Measurements from ENCODE around the gene PPIH. TPM values are rescaled to one million over a fixed set of nuclear protein-coding genes. Genes with fewer than 3 reads are reported as not detected.

The PPIH gene
- total and polyA plus RNA-seq, 2 of the 13 experiments (the other 11 are each of a cell fraction or from before 2014, with no cell fraction given) = 29.9 to 72.6 TPM

DNA sequence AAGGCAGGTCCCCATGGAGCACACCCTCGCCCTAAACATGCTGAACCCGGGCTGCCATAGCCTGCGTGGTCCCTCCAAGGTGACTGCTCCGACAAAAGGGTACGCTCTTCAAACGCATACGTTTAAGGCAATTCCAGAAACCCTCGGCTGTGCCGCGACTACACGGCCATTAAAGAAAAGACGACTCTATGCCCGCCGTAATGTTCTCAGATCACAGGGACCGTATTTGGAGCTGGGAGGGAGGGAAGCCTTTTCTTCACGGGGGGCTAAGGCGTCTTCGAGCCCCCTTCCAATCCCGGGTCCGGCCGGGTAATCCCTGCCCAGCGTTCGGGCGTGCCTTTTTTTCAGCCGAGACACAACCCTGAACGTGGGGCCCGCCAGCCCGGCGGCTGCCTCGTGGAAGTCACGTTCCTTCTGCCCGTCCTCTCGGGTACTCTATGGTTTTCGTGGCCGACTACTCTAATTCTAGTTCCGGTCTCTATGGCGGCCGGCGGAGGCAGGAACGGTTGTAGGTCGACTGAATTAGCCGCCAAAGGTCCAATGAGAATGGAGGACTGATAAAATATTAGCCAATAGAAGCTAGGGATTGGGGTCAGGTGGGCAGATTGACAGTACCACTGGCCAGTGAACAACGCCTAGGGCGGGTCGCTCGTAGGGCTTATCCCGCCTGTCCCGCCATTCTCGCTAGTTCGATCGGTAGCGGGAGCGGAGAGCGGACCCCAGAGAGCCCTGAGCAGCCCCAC, 23.7 kb downstream of the PPIH start, which contains the start of gene YBX1 (continued):
- TF ChIP-seq FOSL2 (CRISPR knock-in tag; IDR thresholded peaks at IDR 0.05) (no peak), ZNF841 (CRISPR knock-in tag; IDR thresholded peaks at IDR 0.05; ENCODE audit: borderline replicate concordance) (no peak), NFIC (IDR thresholded peaks at IDR 0.05; ENCODE audit: low read length) (no peak), SMARCC2 (IDR thresholded peaks at IDR 0.05) (no peak), ZFP36L2 (CRISPR knock-in tag; IDR thresholded peaks at IDR 0.05) (no peak), YY1 (IDR thresholded peaks at IDR 0.05; ENCODE audit: insufficient read depth, insufficient replicate concordance, low read depth, low read length) (peak; percentile 71), DR1 (CRISPR knock-in tag; IDR thresholded peaks at IDR 0.05) (peak; percentile 95), RBM22 (optimal IDR thresholded peaks at IDR 0.05; ENCODE audit: low read length) (peak; percentile 16), SP4 (CRISPR knock-in tag; IDR thresholded peaks at IDR 0.05) (peak; percentile 65), PHF5A (CRISPR knock-in tag; IDR thresholded peaks at IDR 0.05; ENCODE audit: low read depth, unreplicated experiment) (no peak), ELF1 (CRISPR knock-in tag; IDR thresholded peaks at IDR 0.05) (peak; percentile 73; the same call in 1 of the 2 replicates), EED (CRISPR knock-in tag; IDR thresholded peaks at IDR 0.05) (peak; percentile 21; the same call in 1 of the 2 replicates), RFX5 (IDR thresholded peaks at IDR 0.05; ENCODE audit: low read depth, low read length) (no peak), ZNF772 (CRISPR knock-in tag; IDR thresholded peaks at IDR 0.05) (no peak), ESRRA (CRISPR knock-in tag; IDR thresholded peaks at IDR 0.05; ENCODE audit: low read depth) (no peak)
- TF ChIP-seq, protein P1, sequence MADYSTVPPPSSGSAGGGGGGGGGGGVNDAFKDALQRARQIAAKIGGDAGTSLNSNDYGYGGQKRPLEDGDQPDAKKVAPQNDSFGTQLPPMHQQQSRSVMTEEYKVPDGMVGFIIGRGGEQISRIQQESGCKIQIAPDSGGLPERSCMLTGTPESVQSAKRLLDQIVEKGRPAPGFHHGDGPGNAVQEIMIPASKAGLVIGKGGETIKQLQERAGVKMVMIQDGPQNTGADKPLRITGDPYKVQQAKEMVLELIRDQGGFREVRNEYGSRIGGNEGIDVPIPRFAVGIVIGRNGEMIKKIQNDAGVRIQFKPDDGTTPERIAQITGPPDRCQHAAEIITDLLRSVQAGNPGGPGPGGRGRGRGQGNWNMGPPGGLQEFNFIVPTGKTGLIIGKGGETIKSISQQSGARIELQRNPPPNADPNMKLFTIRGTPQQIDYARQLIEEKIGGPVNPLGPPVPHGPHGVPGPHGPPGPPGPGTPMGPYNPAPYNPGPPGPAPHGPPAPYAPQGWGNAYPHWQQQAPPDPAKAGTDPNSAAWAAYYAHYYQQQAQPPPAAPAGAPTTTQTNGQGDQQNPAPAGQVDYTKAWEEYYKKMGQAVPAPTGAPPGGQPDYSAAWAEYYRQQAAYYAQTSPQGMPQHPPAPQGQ (CRISPR knock-in tag; IDR thresholded peaks at IDR 0.05; ENCODE audit: borderline replicate concordance) = no peak
- TF ChIP-seq, protein P2, sequence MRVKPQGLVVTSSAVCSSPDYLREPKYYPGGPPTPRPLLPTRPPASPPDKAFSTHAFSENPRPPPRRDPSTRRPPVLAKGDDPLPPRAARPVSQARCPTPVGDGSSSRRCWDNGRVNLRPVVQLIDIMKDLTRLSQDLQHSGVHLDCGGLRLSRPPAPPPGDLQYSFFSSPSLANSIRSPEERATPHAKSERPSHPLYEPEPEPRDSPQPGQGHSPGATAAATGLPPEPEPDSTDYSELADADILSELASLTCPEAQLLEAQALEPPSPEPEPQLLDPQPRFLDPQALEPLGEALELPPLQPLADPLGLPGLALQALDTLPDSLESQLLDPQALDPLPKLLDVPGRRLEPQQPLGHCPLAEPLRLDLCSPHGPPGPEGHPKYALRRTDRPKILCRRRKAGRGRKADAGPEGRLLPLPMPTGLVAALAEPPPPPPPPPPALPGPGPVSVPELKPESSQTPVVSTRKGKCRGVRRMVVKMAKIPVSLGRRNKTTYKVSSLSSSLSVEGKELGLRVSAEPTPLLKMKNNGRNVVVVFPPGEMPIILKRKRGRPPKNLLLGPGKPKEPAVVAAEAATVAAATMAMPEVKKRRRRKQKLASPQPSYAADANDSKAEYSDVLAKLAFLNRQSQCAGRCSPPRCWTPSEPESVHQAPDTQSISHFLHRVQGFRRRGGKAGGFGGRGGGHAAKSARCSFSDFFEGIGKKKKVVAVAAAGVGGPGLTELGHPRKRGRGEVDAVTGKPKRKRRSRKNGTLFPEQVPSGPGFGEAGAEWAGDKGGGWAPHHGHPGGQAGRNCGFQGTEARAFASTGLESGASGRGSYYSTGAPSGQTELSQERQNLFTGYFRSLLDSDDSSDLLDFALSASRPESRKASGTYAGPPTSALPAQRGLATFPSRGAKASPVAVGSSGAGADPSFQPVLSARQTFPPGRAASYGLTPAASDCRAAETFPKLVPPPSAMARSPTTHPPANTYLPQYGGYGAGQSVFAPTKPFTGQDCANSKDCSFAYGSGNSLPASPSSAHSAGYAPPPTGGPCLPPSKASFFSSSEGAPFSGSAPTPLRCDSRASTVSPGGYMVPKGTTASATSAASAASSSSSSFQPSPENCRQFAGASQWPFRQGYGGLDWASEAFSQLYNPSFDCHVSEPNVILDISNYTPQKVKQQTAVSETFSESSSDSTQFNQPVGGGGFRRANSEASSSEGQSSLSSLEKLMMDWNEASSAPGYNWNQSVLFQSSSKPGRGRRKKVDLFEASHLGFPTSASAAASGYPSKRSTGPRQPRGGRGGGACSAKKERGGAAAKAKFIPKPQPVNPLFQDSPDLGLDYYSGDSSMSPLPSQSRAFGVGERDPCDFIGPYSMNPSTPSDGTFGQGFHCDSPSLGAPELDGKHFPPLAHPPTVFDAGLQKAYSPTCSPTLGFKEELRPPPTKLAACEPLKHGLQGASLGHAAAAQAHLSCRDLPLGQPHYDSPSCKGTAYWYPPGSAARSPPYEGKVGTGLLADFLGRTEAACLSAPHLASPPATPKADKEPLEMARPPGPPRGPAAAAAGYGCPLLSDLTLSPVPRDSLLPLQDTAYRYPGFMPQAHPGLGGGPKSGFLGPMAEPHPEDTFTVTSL (CRISPR knock-in tag; IDR thresholded peaks at IDR 0.05; ENCODE audit: borderline replicate concordance) = no peak
- TF ChIP-seq, protein P3, sequence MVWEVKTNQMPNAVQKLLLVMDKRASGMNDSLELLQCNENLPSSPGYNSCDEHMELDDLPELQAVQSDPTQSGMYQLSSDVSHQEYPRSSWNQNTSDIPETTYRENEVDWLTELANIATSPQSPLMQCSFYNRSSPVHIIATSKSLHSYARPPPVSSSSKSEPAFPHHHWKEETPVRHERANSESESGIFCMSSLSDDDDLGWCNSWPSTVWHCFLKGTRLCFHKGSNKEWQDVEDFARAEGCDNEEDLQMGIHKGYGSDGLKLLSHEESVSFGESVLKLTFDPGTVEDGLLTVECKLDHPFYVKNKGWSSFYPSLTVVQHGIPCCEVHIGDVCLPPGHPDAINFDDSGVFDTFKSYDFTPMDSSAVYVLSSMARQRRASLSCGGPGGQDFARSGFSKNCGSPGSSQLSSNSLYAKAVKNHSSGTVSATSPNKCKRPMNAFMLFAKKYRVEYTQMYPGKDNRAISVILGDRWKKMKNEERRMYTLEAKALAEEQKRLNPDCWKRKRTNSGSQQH (CRISPR knock-in tag; IDR thresholded peaks at IDR 0.05; ENCODE audit: low read depth) = no peak
- TF ChIP-seq, protein P4, sequence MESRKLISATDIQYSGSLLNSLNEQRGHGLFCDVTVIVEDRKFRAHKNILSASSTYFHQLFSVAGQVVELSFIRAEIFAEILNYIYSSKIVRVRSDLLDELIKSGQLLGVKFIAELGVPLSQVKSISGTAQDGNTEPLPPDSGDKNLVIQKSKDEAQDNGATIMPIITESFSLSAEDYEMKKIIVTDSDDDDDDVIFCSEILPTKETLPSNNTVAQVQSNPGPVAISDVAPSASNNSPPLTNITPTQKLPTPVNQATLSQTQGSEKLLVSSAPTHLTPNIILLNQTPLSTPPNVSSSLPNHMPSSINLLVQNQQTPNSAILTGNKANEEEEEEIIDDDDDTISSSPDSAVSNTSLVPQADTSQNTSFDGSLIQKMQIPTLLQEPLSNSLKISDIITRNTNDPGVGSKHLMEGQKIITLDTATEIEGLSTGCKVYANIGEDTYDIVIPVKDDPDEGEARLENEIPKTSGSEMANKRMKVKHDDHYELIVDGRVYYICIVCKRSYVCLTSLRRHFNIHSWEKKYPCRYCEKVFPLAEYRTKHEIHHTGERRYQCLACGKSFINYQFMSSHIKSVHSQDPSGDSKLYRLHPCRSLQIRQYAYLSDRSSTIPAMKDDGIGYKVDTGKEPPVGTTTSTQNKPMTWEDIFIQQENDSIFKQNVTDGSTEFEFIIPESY (CRISPR knock-in tag; IDR thresholded peaks at IDR 0.05) = no peak
